Peyer's patch (tissue), 4 donors: ENCODE results near the gene MAGI3.

Experiments used
- POLR2A ChIP-seq, 2 donors: fragments of 450-650 bp; IDR thresholded peaks; one replicate each; pipeline ENCODE4 v1.5.1; 2017; ENCODE audit warnings: antibody characterized with exemption in 2 of 2, mild to moderate bottlenecking in 2 of 2, moderate library complexity in 2 of 2
- TF ChIP-seq, protein P1 (sequence below), 6 experiments: fragments of 450-650 bp in 4 of 6; fragments of 200-600 bp in 2 of 6; sonication (generic) in 1 of 6; IDR thresholded peaks; one replicate each; pipeline ENCODE4 v1.5.1; 2017 to 2019; ENCODE audit warnings: antibody characterized with exemption in 6 of 6, mild to moderate bottlenecking in 3 of 6, moderate library complexity in 1 of 6

DNA sequence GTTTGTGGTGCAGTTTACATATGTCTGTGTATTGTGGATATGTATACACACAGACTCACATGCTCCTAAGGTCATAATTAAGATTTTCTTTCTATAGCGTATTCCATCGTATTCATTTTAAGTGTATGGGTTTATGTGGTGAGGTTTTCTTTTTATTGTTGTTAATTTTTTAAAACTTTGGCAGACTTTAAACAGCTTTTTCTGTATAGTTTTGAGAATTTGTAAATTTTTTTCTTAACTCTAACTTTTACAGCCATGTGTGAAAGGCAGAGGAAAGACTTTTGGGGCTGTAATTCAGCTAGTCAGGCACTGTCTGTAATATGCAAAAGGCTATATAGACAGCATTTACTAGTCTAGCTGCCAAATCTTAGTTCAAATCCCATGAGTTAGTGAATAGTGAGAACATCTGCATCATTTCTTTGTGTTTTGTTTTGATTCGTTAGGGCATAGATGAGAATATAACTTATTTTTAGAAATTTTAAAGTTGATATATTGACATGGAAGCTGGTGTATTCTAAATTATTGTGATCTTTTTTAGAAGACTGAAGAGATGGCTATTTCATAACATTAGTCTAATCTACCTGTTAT is 2.3 kb downstream of the MAGI3 start:
- TF ChIP-seq, protein P1, sequence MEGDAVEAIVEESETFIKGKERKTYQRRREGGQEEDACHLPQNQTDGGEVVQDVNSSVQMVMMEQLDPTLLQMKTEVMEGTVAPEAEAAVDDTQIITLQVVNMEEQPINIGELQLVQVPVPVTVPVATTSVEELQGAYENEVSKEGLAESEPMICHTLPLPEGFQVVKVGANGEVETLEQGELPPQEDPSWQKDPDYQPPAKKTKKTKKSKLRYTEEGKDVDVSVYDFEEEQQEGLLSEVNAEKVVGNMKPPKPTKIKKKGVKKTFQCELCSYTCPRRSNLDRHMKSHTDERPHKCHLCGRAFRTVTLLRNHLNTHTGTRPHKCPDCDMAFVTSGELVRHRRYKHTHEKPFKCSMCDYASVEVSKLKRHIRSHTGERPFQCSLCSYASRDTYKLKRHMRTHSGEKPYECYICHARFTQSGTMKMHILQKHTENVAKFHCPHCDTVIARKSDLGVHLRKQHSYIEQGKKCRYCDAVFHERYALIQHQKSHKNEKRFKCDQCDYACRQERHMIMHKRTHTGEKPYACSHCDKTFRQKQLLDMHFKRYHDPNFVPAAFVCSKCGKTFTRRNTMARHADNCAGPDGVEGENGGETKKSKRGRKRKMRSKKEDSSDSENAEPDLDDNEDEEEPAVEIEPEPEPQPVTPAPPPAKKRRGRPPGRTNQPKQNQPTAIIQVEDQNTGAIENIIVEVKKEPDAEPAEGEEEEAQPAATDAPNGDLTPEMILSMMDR (IDR thresholded peaks at IDR 0.05), result no peak
- no peak for TF ChIP-seq POLR2A (IDR thresholded peaks at IDR 0.05)
